Progenitor cell of endocrine pancreas (in vitro differentiated cells): Measurements from ENCODE around the gene GPR176. TPM values are rescaled to one million over a fixed set of nuclear protein-coding genes. Genes with fewer than 3 reads are reported as not detected.

Source experiments
- DNase-seq: peaks from one replicate; pipeline ENCODE4 v3.0.0; 2021; ENCODE audit warnings: low spot score; ENCODE audit not compliant: unreplicated experiment
- H3K27ac Mint-ChIP-seq: 2 replicates; pipeline ENCODE4 v1.8.0; 2021; ENCODE audit warnings: mild to moderate bottlenecking, moderate library complexity, mixed read lengths
- H3K27me3 Mint-ChIP-seq: 2 replicates; pipeline ENCODE4 v1.8.0; 2021; ENCODE audit warnings: mixed read lengths
- H3K36me3 Mint-ChIP-seq: 2 replicates; pipeline ENCODE4 v1.8.0; 2022; ENCODE audit warnings: mixed read lengths; ENCODE audit not compliant: insufficient read depth
- H3K4me1 Mint-ChIP-seq: 2 replicates; pipeline ENCODE4 v1.8.0; 2021; ENCODE audit warnings: low read depth, mixed read lengths
- H3K4me3 Mint-ChIP-seq: 2 replicates; pipeline ENCODE4 v1.8.0; 2021; ENCODE audit warnings: low read depth, mild to moderate bottlenecking, moderate library complexity, mixed read lengths
- H3K9me3 Mint-ChIP-seq: 2 replicates; pipeline ENCODE4 v1.8.0; 2021; ENCODE audit warnings: low read depth, mixed read lengths
- total RNA-seq: library from RNA; stranded (reverse); gene quantifications from 2 replicates; pipeline ENCODE4 v1.2.1, GENCODE V29; 2021
- TF ChIP-seq, protein P1 (sequence below): fragments of 200-600 bp; sonication (generic); IDR thresholded peaks from one replicate; pipeline ENCODE4 v1.5.0; 2021; ENCODE audit warnings: antibody characterized with exemption, mild to moderate bottlenecking; ENCODE audit not compliant: unreplicated experiment

Gene GPR176
- total RNA-seq, 1 donor from 2014 or later: 1.0 TPM

DNA sequence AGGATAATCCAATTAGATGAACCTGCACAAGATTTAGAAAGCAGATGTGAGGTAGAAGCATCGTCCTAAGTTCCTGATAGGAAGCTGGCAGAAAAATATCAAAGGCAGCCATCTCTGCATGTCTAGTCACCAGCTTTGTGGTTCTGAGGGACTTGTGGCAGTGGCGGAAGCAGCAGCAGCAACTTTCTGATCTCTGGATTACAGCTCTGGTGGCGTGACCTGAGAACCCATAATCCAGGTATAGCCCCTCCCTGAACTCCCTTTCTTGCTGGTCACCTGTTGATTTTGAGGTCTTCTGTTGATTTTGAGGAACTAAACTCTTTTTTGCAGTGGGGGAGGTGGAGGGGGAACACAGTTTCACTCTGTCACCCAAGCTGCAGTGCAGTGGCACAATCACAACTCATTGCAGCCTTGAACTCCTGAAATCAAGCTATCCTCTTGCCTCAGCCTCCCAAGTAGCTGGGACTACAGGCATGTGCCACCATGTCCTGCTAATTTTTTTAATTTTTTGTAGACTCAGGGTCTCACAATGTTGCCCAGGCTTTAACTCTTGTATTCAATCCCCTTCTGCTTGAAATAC lies 145.3 kb downstream of the GPR176 start:
- no peak for DNase-seq
- H3K9me3 Mint-ChIP-seq: no peaks in the 10 kb centered on the region
- no peak overlapping the region for H3K4me3 Mint-ChIP-seq
- TF ChIP-seq, protein P1, sequence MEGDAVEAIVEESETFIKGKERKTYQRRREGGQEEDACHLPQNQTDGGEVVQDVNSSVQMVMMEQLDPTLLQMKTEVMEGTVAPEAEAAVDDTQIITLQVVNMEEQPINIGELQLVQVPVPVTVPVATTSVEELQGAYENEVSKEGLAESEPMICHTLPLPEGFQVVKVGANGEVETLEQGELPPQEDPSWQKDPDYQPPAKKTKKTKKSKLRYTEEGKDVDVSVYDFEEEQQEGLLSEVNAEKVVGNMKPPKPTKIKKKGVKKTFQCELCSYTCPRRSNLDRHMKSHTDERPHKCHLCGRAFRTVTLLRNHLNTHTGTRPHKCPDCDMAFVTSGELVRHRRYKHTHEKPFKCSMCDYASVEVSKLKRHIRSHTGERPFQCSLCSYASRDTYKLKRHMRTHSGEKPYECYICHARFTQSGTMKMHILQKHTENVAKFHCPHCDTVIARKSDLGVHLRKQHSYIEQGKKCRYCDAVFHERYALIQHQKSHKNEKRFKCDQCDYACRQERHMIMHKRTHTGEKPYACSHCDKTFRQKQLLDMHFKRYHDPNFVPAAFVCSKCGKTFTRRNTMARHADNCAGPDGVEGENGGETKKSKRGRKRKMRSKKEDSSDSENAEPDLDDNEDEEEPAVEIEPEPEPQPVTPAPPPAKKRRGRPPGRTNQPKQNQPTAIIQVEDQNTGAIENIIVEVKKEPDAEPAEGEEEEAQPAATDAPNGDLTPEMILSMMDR: no peak
- H3K36me3 Mint-ChIP-seq: peaks cover 1% of the 10 kb centered on the region
- peaks cover 13% of the 10 kb centered on the region for H3K4me1 Mint-ChIP-seq
- no peaks in the 10 kb centered on the region for H3K27me3 Mint-ChIP-seq
- H3K27ac Mint-ChIP-seq: no peak overlapping the region

DNA sequence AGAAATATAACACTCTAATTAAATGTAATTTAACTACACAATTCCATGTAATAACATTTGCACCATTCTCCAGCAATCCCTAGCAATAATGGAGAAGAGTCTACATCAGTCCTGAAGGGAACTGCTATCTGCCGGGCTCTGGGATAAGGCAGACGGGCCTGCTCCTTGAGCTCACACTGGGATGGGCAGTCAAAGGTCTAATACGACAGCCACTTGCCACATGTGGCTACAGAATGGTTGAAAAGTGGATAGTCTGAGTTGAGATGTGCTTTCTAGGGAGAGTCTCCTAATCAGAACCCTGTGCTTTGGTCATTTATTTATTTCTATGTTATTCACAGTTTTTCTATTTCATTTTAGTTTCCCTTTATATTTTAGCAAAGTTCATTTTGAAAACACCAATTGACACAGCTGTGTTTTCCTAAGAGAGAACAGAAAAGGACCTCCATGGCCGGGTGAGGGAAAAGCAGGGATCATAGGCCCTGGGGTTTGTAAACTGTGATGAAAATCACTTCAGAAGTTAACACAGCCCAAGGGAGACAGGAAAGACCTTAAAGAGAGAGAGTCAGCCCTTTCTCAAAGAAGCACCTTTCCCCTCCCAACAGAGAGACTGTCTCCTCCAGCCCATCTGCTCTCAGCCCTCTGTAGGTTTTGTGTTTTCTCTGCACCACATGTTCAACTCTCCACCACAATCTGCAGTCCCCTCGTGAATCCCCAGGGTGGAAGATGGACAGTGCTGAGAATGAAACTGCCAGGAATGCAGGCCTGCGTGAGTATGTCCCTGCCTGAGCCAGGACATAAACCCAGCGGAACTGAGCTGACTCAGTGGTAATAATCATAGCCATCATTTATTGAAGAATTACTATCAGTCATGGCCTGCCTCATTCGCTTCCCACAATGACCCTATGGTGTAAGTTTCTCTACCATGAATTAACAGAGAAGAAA lies 149.0 kb downstream of the GPR176 start:
- H3K36me3 Mint-ChIP-seq: peaks cover 1% of the 10 kb centered on the region
- no peak overlapping the region for H3K4me3 Mint-ChIP-seq
- H3K27me3 Mint-ChIP-seq: no peaks in the 10 kb centered on the region
- TF ChIP-seq, protein P1: no peak
- no peak overlapping the region for H3K27ac Mint-ChIP-seq
- no peaks in the 10 kb centered on the region for H3K9me3 Mint-ChIP-seq
- no peaks in the 10 kb centered on the region for H3K4me1 Mint-ChIP-seq
- no peak for DNase-seq

DNA sequence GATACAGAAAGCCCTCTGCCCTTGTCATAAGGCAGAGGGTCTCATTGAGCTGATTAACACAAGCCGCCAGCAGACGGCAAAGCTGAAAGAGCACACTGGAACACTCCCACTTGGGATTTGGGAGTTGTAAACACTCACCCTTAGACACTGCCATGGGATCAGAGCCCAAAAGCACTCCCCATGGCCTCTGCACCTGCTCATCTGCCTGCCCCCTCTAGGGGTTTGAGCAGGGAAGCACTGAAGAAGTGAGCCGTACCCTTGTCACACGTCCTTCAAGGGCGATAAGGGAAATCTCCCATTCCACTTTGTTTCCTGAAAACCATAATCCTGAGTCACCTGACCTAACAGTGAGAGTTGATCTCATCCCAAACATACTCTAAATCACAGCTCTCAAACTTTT lies 152.1 kb downstream of the GPR176 start:
- Mint-ChIP-seq H3K27me3 (no peaks in the 10 kb centered on the region), H3K27ac (no peak overlapping the region), H3K9me3 (no peaks in the 10 kb centered on the region), H3K4me1 (no peaks in the 10 kb centered on the region), H3K36me3 (no peaks in the 10 kb centered on the region), H3K4me3 (no peak overlapping the region)
- DNase-seq: no peak
- TF ChIP-seq, protein P1: no peak

DNA sequence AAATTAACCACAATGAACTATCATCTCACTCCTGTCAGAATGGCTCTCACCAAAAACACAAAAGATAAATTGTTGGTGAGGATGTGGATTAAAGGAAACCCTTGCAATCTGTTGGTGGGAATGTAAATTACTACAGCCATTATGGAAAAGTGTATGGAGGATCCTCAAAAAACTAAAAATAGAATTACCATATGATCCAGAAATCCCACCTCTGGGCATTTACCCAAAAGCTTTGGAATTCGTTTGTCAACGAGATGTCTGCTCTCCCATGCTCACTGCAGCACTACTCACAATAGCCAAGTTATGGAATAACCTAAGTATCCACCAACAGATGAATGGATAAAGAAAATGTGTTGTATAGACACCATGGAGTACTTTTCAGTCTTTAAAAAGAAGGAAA lies 159.1 kb downstream of the GPR176 start:
- Mint-ChIP-seq H3K9me3 (peaks cover 3% of the 10 kb centered on the region), H3K4me3 (no peak overlapping the region)

More for the DNA sequence above, 159.1 kb downstream of the GPR176 start:
- TF ChIP-seq, protein P1: no peak
- H3K4me1 Mint-ChIP-seq: no peaks in the 10 kb centered on the region
- no peaks in the 10 kb centered on the region for H3K27me3 Mint-ChIP-seq
- no peak for DNase-seq
- no peak overlapping the region for H3K27ac Mint-ChIP-seq
- H3K36me3 Mint-ChIP-seq: no peaks in the 10 kb centered on the region
